KOPT-K1 (cell line): Measurements from ENCODE around the gene MLLT3.

Experiments
- H3K27ac ChIP-seq: fragments of 200-600 bp; sonication (generic); 2 replicates; pipeline ENCODE4 v1.5.1; 2016; ENCODE audit warnings: antibody characterized with exemption, mild to moderate bottlenecking, low read depth, low read length; ENCODE audit not compliant: poor library complexity, severe bottlenecking
- H3K36me3 ChIP-seq: fragments of 200-600 bp; sonication (generic); 2 replicates; pipeline ENCODE4 v1.5.1; 2017; ENCODE audit warnings: antibody characterized with exemption, mild to moderate bottlenecking, low read length, moderate library complexity; ENCODE audit not compliant: insufficient read depth
- H3K9me3 ChIP-seq: fragments of 200-600 bp; sonication (generic); 2 replicates; pipeline ENCODE4 v1.5.1; 2017; ENCODE audit warnings: antibody characterized with exemption, low read length, mild to moderate bottlenecking; ENCODE audit not compliant: insufficient read depth, poor library complexity, severe bottlenecking

The MLLT3 gene

DNA sequence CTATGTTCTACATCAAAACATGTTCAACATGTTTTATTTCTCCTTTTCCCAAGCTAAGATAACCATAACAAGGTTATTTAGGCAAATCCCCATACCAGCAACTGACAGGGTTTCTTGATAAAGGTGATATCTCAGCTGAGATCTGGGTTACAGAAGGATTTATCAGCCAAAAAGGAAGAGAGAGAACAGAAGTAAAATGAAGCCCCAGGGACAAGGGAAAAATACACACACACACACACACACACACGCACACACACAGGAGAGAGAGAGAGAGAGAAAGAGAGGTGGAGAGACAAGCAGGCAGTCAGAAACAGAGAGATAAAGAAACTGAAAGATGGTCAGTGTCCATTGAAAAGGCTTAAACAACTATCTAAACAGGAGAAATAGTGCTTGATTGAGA, 19.7 kb upstream of the MLLT3 start:
- Histone ChIP-seq H3K27ac (peak overlapping the region; percentile 77), H3K36me3 (no peaks in the 10 kb centered on the region), H3K9me3 (no peaks in the 10 kb centered on the region)

DNA sequence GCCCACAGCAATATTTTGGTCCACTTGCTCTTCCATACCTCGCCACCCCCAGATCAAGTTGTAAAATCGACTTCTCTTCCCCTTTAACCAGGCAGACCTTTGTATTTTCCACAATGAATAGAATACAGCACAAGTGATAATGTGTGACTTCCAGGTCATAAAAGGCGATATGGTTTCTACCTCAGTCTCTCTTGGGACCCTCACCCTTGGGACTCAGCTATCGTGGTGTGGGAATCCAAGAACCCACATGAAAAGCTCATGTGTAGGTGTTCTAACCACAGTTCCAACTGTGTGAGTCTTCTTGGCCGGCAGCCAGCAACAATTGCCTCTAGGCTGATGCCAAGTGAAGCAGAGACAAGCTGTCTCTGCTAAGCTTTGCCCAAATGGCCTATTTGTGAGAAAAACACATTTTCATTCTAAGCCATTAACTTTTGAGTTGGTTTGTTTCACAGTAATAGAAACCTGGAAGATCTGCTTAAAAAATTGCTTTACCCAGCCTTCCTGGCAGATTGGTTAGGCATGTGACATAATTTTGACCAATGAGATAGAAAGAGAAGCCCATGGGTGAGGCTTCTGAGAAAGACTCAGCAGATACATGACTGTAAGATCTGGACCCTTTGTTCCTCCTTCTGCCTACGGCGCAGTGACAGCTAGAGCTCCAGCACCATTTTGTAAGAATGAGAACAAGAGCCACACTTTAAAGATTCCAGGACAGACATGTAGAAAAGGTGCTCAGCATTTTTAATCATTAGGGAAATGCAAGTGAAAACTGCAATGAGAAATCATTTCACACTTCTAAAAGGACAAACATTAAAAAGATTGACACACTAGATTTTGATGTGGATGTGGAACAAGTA, 18.3 kb upstream of the MLLT3 start:
- peak overlapping the region; percentile 77 for H3K27ac ChIP-seq
- no peaks in the 10 kb centered on the region for H3K9me3 ChIP-seq
- no peaks in the 10 kb centered on the region for H3K36me3 ChIP-seq

DNA sequence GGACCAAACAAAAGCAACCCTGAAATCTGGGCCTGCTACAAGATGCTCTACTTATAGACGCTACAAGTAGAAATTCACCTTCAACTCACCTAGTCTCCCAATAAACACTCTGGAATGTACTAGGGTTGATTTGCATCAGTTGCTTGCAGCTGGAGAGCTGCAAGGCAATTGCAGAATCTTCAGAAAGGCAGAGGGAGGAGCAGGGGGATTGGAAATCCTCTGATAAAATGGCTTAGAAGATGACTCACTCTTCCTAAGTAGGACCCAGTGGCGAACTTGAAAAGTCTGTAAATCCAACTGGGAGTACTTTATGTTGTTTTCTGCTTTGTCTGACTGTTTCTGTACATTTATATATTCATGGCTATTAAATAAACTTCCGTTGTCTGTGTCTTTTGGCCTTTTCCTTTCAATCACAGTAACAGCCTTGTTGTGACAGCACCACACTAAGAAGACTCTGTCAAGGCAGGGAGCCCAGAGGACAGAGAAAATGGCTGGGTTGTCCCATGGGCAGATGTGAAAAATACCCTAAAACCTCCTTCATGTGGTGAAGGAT, 14.7 kb upstream of the MLLT3 start:
- no peak overlapping the region for H3K27ac ChIP-seq
- H3K9me3 ChIP-seq = no peaks in the 10 kb centered on the region
- H3K36me3 ChIP-seq = no peaks in the 10 kb centered on the region

DNA sequence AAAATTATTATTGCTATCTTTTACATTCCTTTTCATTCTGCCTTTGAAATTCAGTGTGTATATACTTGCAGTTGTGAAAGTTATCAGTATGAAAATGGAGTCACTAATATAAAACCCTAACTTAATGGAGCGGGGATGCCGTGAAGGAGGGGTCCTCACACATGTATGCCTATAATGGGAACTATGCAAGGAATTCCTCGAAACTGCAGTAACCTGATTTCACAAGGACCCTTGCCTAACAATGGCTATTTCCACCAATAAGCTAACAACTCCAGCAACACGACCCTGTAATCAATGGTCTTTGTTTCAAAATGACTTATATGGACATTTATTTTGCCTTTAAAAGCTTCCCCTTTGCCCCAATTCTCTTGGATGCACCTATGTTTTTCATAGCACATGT, 12.6 kb upstream of the MLLT3 start:
- Histone ChIP-seq H3K36me3 (no peaks in the 10 kb centered on the region), H3K9me3 (no peaks in the 10 kb centered on the region), H3K27ac (no peak overlapping the region)

DNA sequence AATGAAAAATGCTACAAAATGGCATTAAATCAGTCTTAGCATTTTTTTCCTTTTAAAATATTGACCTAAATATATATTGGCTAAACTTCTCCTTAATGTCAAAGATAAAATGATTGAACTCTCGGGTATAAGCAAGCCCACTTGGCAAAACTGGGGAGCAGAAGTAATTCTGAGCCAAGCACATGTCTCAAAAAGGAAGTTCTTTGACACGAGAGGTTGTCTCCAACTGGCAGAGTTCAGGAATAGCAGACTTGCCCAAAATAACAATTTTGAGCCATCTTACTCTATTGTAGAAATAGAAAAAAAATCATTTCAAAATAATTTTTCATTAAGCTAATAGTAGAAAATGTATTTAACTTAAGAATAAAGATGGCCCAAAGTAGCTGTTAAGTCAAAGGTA, 10.4 kb upstream of the MLLT3 start:
- Histone ChIP-seq H3K27ac (no peak overlapping the region), H3K36me3 (no peaks in the 10 kb centered on the region), H3K9me3 (no peaks in the 10 kb centered on the region)

DNA sequence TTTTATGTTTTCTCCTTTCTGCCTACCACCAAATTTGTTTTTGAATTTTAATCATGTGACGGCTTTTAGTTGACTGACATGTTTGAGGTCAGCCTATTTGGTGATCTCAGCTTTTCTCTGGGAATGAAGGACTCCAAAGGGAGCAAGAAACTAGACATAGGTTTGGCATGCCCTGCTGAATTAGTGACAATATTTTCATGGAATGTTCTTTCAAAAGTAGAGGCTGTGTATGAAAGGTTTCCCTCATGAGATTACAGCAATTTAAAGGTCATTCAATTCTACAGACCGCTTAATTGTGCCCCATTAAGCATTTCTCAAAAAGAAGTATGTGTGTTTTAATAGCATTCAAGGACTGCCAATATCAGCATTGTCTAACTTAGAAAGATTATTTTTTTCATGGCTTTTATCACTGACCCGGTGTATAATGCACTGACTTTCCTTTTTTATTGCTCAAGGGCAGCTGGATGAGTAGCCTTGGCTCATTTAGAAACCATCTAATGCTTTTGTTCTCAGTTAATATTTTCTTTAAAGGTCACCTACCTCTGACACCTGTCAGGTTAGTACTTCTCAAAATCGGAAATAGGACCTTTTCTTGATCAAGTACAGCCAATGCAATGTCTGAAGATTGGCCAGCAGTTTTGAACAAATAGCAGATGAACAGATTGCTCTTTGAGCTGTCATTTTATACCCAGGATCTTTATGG, 8.1 kb upstream of the MLLT3 start:
- Histone ChIP-seq H3K27ac (no peak overlapping the region), H3K9me3 (no peaks in the 10 kb centered on the region), H3K36me3 (no peaks in the 10 kb centered on the region)

DNA sequence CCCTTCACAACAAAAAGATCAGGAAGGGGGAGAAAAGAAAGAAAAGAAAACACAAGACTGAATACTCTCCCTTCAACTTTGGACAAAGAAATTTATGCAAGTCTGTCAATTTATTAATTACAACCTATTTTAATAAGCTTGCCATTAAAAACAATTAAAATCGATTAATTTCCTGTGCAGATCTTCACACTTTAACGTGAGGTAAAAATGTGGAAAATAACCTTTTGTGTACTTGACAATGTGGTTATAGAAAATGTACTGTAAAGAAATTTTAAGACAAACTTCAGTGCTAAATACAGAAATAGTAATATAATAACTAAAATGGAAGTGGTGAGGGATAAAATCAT, 2.7 kb upstream of the MLLT3 start:
- H3K36me3 ChIP-seq = no peaks in the 10 kb centered on the region
- H3K9me3 ChIP-seq = no peaks in the 10 kb centered on the region
- H3K27ac ChIP-seq = peak overlapping the region; percentile 11

DNA sequence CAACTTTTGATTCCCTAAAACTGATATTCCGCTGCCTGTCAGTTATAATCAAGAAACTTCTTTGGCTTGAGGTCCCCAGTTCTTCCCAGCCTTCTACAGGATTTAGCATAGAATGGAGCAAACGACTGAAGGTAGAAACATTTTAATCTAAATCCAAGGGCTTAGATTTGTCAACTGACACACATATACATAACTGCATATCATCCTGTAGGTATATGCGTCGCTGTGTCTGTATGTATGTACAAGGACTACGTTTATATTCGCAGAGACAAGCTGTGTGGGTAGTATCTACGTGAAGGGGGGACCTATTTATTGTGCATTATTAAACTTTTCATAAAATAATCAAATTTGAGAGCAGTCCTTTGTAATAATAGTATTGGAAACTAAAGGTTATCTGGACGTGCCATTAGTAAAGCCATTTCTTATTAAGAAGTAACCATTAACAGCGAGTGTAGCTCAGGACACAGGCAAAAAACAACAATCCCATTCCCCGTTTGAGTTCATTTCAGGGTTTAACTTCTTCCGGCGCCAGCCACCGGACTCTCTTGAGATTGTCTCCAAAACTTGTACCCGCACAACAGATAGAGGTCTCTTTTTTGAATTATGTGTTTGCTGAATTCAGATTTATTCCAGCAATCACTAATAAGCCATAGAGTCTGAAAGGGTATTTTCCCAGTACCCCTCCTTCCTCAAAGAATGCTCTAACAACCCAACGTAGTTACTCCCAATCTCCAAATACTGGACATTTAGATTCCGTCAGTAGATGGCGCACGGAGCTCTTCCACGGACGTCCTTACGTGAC, 2.1 kb upstream of the MLLT3 start:
- Histone ChIP-seq H3K27ac (peak overlapping the region; percentile 88), H3K9me3 (no peaks in the 10 kb centered on the region), H3K36me3 (peaks cover 5% of the 10 kb centered on the region)

DNA sequence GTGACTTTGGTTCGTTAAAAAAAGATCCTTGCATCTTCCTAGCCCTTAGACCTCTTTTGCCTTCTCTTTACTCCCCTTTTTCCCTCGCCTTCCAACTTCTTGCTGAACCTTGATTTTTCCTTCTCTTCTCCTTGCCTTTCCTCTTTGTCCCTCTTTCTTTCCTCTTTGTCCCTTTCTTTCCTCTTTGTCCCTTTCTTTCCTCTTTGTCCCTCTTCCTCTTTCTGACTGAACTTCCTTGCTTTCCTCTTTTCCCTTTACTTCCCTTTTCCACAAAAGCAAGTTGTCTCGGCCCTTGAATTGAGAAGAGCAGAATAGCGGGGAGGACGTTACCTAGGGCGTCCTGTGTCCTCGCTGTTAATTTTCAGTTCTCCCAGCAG, 1.4 kb upstream of the MLLT3 start:
- H3K9me3 ChIP-seq = no peaks in the 10 kb centered on the region
- H3K27ac ChIP-seq = peak overlapping the region; percentile 88
- H3K36me3 ChIP-seq = peaks cover 8% of the 10 kb centered on the region

DNA sequence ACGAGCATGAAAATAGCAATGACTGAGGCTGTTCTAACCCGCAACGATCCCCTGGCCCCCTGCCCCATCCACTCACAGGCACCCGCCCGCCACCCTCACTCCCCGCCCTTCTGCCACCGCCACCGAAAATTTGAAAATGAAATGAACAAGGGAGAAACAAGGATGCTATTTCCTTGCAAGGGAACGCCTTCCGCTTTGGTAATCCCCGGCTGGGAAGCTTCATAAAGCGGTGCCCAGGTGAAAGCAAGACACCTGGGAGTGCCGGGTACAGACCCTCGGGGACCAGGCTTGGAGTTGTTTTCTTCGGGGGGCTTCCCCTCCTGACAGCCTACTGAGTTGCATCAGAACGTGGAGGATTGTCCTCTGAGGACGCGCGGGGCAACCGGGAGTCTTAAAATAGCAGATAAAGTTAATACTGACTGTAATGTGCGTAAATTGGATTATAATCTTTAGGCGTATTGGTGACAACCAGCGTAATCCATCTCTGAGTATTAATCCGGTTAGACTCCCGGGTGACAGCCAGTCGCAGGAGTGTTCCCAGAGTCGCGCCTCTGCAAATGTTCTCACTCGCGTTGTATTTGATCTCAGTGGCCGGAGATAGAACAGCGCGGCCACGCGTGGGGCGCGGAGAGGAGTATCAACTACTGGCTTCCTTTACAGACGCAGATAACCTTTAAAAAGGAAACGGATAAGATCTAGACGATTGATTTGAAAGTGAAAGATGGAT, 885 bp upstream of the MLLT3 start:
- H3K36me3 ChIP-seq = peaks cover 8% of the 10 kb centered on the region
- no peaks in the 10 kb centered on the region for H3K9me3 ChIP-seq
- peak overlapping the region; percentile 88 for H3K27ac ChIP-seq

DNA sequence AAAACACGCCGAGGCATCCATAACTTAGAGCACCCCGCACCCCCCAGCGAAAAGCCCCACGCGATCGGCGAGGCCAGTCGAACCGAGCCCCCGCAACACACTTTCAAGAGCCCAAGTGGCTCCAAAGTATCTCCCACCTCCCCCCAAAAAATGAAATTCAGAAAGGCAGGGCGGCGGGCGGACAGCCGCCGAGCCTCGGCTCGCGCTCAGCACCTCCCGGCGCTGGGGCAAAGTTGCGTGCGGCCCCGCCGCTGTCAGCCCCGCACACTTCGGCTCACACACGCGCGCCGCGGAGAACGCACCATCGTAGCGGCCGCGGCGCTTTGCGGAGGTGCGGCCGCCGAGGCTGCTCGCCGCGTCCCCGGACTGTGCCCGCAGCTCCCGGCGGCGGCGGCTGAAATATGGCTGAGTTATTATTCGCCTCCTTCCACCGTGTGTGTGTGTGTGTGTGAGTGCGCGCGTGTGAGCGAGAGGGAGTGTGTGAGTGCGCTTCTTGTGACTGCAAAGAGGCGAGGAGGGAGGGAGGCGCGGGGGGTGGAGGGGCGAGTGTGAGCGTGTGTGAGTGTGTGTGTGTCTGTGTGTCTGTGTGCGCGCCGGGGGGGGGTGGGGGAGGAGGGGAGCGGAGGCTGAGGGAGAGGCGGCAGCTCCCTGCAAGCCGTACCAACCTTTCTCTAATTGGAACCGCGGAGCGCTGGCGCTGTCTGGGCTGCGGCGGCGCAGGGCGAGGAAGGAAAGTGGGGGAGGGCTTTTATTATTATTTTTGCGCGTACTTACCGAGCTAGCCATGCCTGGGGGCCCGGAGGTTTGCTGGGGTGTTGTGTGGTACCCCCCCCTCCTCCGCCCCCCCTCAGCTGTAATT, 599 bp downstream of the MLLT3 start:
- peak overlapping the region; percentile 88 for H3K27ac ChIP-seq

DNA sequence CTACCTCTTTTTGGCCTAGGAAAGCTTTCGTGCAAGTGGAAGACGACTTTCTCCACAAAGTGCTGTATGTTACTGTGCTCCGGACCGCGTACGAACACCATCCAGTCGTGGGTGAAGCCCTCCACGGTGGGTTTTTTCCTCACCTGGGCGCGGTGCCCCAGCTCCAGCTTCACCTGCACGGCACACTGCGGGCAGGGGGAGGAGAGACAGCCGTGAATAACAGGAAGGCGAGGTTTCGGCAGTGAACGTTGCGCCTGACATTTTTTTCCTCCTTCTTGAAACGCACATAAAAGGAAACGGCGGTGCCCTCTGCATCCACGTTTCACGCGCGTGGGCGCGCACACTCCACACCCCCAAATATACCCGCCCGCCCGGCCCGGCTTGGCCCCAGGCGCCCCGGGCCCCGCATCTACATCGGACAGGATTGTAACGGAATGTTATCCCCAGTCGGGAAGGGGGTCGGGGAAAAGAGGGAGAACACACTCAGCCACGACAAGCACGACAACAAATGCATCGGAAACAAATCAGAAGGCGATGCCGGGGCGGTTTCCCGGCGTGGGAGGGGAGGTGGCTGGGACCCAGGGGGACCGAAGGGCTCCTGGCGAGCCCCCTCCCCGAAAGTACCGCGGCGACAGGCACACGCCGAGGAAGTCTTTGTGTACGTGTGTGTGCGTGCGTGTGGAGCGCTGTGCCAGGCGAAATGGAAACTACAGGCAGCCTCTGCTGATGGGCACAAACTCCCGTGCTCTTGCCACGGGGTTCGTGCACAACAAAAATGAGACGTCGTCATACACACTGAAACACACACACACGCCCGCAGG, 1.4 kb downstream of the MLLT3 start:
- Histone ChIP-seq H3K9me3 (no peaks in the 10 kb centered on the region), H3K36me3 (peaks cover 8% of the 10 kb centered on the region), H3K27ac (peak overlapping the region; percentile 88)

More for the DNA sequence above, 599 bp downstream of the MLLT3 start:
- Histone ChIP-seq H3K36me3 (peaks cover 8% of the 10 kb centered on the region), H3K9me3 (no peaks in the 10 kb centered on the region)

DNA sequence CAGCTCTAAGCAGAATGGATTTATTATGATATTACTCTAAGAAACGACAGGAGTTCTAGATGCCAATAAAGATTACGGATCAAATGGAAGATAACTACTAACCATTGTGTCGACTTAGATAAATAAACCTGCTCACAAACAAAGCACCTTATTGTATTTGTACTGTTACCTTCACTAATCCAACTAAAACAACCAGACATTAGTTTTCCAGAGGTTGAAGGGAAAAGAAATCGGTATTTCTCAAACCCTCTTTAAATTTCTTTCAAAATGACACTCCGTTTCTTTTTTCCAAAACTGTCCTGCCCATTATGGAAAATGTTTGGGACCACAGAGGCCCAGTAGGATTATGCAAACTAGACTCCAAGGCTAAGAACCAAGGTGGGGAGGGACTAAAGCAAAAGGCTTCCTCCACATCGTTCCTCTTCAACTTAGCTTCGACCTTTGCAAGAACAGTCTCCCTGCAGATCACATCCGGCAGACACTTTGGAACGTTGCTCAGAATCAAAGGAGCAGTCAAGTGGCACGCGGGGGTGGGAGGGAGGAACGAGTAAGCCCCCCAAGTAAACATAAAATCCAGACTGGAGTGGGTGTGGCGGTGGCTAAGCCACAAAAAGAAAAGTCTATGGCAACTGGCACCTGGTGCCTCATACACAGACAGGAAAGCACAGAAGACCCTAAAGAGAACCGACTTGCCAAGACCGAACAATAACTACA, 2.7 kb downstream of the MLLT3 start:
- Histone ChIP-seq H3K27ac (no peak overlapping the region), H3K36me3 (peaks cover 8% of the 10 kb centered on the region), H3K9me3 (no peaks in the 10 kb centered on the region)
